ENCODE measurements around the gene TCAF1. TPM values are rescaled to one million over a fixed set of nuclear protein-coding genes. Genes with fewer than 3 reads are reported as not detected.
A peak's percentile ranks its signal among the peaks of the same experiment; 100 is the strongest.
"Not testable (repeated sequence)": the region's sequence is repeated elsewhere in the genome, so short reads cannot be mapped to it uniquely, and the experiment has no call there.

TCAF1 gene
- total and polyA plus RNA-seq, 4 donors = 10.1 to 65.8 (median 24.7) TPM

DNA sequence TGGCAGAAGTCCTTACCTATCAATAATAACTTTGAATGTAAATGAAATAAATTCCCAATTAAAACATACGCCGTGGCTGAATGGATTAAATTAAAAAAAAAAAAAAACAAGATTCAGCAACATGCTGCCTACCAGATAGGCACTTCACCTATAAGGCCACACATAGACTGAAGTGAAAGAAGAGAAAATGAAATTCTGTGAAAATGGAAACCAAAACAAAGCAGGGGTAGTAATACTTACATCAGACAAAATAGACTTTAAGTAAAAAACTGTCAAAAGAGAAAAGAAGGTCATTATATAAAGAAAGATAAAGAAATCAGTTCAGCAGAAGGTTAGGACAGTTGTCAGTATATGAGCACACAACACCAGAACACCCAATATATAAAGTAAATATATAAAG, 55.3 kb downstream of the TCAF1 start:
- 98 to 99% methylated on average over 2 of the region's 2 CpGs for WGBS, 2 donors
- ATAC-seq (ENCODE audit: insufficient read depth, low FRiP score) (no peak), DNase-seq (no peak)
- Histone ChIP-seq H3K9me3 (ENCODE audit: control insufficient read depth in 4 of 4, insufficient read depth in 3 of 4, low read length in 3 of 4) (peaks cover 0 to 6% (median 0%) of the 10 kb centered on the region in 4 donors), H3K4me1 (ENCODE audit: control insufficient read depth in 5 of 5, insufficient read depth in 5 of 5, low read length in 5 of 5) (no peaks in the 10 kb centered on the region), H3K4me3 (no peak overlapping the region), H3K27ac (ENCODE audit: low read depth in 1 of 2, low read length in 1 of 2) (no peak overlapping the region), H3K36me3 (ENCODE audit: control insufficient read depth in 4 of 4, insufficient read depth in 4 of 4, low read length in 4 of 4) (peaks cover 0 to 9% (median 0%) of the 10 kb centered on the region in 4 donors), H3K9ac (ENCODE audit: insufficient read depth in 1 of 2, low read length in 2 of 2) (no peak overlapping the region), H3K27me3 (ENCODE audit: control insufficient read depth in 3 of 3, insufficient read depth in 3 of 3, low read length in 2 of 3) (no peaks in the 10 kb centered on the region)
- TF ChIP-seq, protein P1, sequence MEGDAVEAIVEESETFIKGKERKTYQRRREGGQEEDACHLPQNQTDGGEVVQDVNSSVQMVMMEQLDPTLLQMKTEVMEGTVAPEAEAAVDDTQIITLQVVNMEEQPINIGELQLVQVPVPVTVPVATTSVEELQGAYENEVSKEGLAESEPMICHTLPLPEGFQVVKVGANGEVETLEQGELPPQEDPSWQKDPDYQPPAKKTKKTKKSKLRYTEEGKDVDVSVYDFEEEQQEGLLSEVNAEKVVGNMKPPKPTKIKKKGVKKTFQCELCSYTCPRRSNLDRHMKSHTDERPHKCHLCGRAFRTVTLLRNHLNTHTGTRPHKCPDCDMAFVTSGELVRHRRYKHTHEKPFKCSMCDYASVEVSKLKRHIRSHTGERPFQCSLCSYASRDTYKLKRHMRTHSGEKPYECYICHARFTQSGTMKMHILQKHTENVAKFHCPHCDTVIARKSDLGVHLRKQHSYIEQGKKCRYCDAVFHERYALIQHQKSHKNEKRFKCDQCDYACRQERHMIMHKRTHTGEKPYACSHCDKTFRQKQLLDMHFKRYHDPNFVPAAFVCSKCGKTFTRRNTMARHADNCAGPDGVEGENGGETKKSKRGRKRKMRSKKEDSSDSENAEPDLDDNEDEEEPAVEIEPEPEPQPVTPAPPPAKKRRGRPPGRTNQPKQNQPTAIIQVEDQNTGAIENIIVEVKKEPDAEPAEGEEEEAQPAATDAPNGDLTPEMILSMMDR (IDR thresholded peaks at IDR 0.05; ENCODE audit: control extremely low read depth, extremely low read depth) = no peak

DNA sequence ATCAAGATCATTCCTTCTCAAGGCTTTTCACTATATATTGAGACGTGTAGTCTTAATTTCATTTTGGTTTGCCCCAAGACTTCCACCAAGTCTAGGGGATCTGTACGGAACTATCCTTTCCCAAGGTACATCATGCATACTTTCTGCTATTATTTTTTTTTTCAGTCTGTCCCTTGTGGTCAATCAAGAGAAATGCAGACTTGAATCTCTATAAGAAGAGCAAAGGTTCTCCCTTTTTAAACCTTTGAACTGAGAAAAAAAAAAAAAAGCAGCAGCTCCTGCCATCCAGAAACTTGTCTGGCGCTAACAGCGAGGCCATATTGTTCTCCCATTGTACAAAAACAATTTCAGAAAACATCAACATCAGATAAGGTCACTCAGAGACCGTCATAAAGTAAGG, 60.3 kb downstream of the TCAF1 start:
- not testable (repeated sequence) for H3K27me3 ChIP-seq (ENCODE audit: control insufficient read depth in 3 of 3, insufficient read depth in 3 of 3, low read length in 2 of 3); H3K9ac ChIP-seq (ENCODE audit: insufficient read depth in 1 of 2, low read length in 2 of 2); H3K9me3 ChIP-seq (ENCODE audit: control insufficient read depth in 4 of 4, insufficient read depth in 3 of 4, low read length in 3 of 4); DNase-seq; ATAC-seq (ENCODE audit: insufficient read depth, low FRiP score); H3K36me3 ChIP-seq (ENCODE audit: control insufficient read depth in 4 of 4, insufficient read depth in 4 of 4, low read length in 4 of 4); H3K27ac ChIP-seq (ENCODE audit: low read depth in 1 of 2, low read length in 1 of 2); H3K4me3 ChIP-seq; H3K4me1 ChIP-seq (ENCODE audit: control insufficient read depth in 5 of 5, insufficient read depth in 5 of 5, low read length in 5 of 5)
- 90 to 96% methylated on average over 3 of the region's 5 CpGs for WGBS, 2 donors

DNA sequence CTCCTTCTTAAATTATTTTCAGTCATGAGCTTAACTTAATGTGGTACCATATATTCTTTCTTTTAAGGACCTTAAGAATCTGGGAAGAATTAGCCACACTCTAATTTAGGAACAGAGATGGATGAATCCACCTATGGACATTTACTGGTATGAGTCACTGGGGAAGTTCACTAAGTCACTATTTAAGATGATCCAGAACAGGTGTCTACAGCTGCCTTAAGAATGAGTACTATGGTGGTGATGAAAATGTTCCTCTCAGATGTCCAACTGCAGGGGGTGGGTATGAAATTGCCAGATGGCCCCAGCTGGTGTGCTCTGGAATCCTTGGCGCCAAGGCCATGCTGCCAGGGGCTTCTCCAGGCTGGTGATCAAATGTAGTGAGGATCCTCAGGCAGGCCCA, 61.9 kb downstream of the TCAF1 start:
- not testable (repeated sequence) for H3K4me3 ChIP-seq; ATAC-seq (ENCODE audit: insufficient read depth, low FRiP score); H3K9me3 ChIP-seq (ENCODE audit: control insufficient read depth in 4 of 4, insufficient read depth in 3 of 4, low read length in 3 of 4); H3K4me1 ChIP-seq (ENCODE audit: control insufficient read depth in 5 of 5, insufficient read depth in 5 of 5, low read length in 5 of 5); H3K27me3 ChIP-seq (ENCODE audit: control insufficient read depth in 3 of 3, insufficient read depth in 3 of 3, low read length in 2 of 3); H3K36me3 ChIP-seq (ENCODE audit: control insufficient read depth in 4 of 4, insufficient read depth in 4 of 4, low read length in 4 of 4); DNase-seq; H3K9ac ChIP-seq (ENCODE audit: insufficient read depth in 1 of 2, low read length in 2 of 2); H3K27ac ChIP-seq (ENCODE audit: low read depth in 1 of 2, low read length in 1 of 2)
- no CpG with 5 or more reads among the region's 1 CpG for WGBS, 2 donors

DNA sequence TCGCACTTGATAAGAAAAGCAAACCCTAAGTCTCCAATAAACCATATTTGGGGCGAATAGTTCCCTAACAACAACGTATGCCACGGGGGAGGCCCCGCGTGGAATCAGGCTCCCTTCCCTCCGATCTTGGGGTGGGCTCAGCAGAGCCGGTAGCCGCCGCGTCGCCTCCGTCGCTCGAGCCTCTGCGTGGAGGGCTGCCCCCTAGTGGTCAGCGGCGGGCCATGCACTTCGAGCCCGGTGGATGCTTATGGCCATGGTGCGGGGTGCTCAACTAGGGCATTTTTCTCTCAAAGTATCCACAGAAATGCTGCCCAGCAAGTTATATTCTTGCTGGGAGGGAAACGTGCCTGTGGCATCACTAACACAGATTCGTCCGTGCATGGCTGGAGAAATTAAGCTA, 64.8 kb downstream of the TCAF1 start:
- TF ChIP-seq, protein P1 (IDR thresholded peaks at IDR 0.05; ENCODE audit: control extremely low read depth, extremely low read depth) = peak; percentile 34
- not testable (repeated sequence) for DNase-seq; H3K9ac ChIP-seq (ENCODE audit: insufficient read depth in 1 of 2, low read length in 2 of 2); H3K9me3 ChIP-seq (ENCODE audit: control insufficient read depth in 4 of 4, insufficient read depth in 3 of 4, low read length in 3 of 4); H3K27me3 ChIP-seq (ENCODE audit: control insufficient read depth in 3 of 3, insufficient read depth in 3 of 3, low read length in 2 of 3); H3K4me1 ChIP-seq (ENCODE audit: control insufficient read depth in 5 of 5, insufficient read depth in 5 of 5, low read length in 5 of 5); H3K4me3 ChIP-seq; H3K36me3 ChIP-seq (ENCODE audit: control insufficient read depth in 4 of 4, insufficient read depth in 4 of 4, low read length in 4 of 4); H3K27ac ChIP-seq (ENCODE audit: low read depth in 1 of 2, low read length in 1 of 2)
- WGBS, 2 donors = 0% methylated on average over 14 of the region's 24 CpGs
- ATAC-seq (ENCODE audit: insufficient read depth, low FRiP score) = peak; percentile 91

DNA sequence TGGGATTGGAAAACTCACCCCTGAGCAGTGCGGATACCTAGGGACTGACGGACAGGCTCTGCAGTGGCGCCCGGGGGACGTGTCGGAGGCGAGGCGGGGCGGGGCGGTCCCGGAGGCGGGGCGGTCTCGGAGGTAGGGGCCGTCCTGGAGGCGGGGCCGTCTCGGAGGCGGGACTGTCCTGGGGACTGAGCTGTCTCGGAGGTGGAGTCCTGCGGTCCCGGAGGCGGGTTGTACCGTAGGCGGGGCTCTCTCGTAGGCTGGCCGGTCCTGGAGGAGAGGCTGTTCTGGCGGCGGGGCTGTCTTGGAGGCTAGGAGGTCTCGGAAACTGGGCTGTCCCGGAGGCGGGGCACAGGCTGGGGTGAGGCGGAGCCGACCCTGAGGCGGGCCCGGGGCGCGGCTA, 65.4 kb downstream of the TCAF1 start:
- not testable (repeated sequence) for H3K4me3 ChIP-seq; DNase-seq; H3K9ac ChIP-seq (ENCODE audit: insufficient read depth in 1 of 2, low read length in 2 of 2); H3K9me3 ChIP-seq (ENCODE audit: control insufficient read depth in 4 of 4, insufficient read depth in 3 of 4, low read length in 3 of 4); H3K4me1 ChIP-seq (ENCODE audit: control insufficient read depth in 5 of 5, insufficient read depth in 5 of 5, low read length in 5 of 5); H3K27me3 ChIP-seq (ENCODE audit: control insufficient read depth in 3 of 3, insufficient read depth in 3 of 3, low read length in 2 of 3); H3K36me3 ChIP-seq (ENCODE audit: control insufficient read depth in 4 of 4, insufficient read depth in 4 of 4, low read length in 4 of 4)
- 0% methylated on average over 14 to 18 of the region's 38 CpGs for WGBS, 2 donors
- peak overlapping the region; percentile 12 to 53 for H3K27ac ChIP-seq (ENCODE audit: low read depth in 1 of 2, low read length in 1 of 2)
- ATAC-seq (ENCODE audit: insufficient read depth, low FRiP score) = peak; percentile 98

DNA sequence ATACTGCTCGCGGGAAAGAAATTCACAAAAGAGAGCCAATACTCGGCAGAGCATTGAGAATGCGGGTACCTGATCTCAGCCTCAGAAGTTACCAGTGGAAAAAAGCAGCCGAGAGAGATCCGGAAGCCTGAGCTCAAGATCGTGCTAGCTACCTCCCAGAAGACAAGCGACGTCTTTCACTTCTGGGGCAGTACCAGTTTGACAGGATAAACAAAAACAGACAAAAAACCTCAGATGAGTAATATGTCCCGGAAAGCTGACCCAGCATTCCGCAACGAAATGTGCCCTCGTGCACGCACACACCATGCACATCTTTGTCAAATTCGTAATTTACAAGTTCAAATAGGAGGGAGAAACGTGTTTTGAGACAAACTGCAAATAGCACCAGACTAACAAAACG, 65.9 kb downstream of the TCAF1 start:
- H3K9ac ChIP-seq (ENCODE audit: insufficient read depth in 1 of 2, low read length in 2 of 2); H3K4me3 ChIP-seq; DNase-seq; H3K27me3 ChIP-seq (ENCODE audit: control insufficient read depth in 3 of 3, insufficient read depth in 3 of 3, low read length in 2 of 3); H3K36me3 ChIP-seq (ENCODE audit: control insufficient read depth in 4 of 4, insufficient read depth in 4 of 4, low read length in 4 of 4); H3K9me3 ChIP-seq (ENCODE audit: control insufficient read depth in 4 of 4, insufficient read depth in 3 of 4, low read length in 3 of 4); H3K27ac ChIP-seq (ENCODE audit: low read depth in 1 of 2, low read length in 1 of 2); H3K4me1 ChIP-seq (ENCODE audit: control insufficient read depth in 5 of 5, insufficient read depth in 5 of 5, low read length in 5 of 5): not testable (repeated sequence)
- no CpG with 5 or more reads among the region's 17 CpGs for WGBS, 2 donors
- peak; percentile 2 for ATAC-seq (ENCODE audit: insufficient read depth, low FRiP score)

DNA sequence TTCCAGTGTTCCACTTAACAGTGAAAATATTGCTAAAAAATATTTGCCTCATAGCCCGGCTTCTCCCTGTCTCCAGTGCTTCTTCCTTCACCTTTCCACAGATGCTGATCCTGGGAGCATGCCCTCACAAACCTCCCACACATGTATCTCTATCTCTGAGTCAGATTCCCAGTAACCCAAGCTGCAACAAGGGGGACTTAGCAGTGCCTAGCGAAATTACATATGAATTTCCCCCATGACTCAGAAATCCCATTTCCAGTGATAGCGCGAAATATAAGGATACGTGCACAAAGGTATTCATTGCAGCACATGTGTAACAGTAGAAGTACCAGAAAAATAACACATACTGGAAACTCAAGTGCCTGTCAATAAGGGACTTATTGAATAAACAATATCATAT, 75.4 kb downstream of the TCAF1 start:
- ATAC-seq (ENCODE audit: insufficient read depth, low FRiP score); DNase-seq; H3K9ac ChIP-seq (ENCODE audit: insufficient read depth in 1 of 2, low read length in 2 of 2); H3K36me3 ChIP-seq (ENCODE audit: control insufficient read depth in 4 of 4, insufficient read depth in 4 of 4, low read length in 4 of 4); H3K9me3 ChIP-seq (ENCODE audit: control insufficient read depth in 4 of 4, insufficient read depth in 3 of 4, low read length in 3 of 4); H3K4me3 ChIP-seq; H3K27ac ChIP-seq (ENCODE audit: low read depth in 1 of 2, low read length in 1 of 2); H3K27me3 ChIP-seq (ENCODE audit: control insufficient read depth in 3 of 3, insufficient read depth in 3 of 3, low read length in 2 of 3); H3K4me1 ChIP-seq (ENCODE audit: control insufficient read depth in 5 of 5, insufficient read depth in 5 of 5, low read length in 5 of 5): not testable (repeated sequence)
- no CpG with 5 or more reads among the region's 5 CpGs for WGBS, 2 donors

Data from lung (tissue), 12 donors.